Measurements from ENCODE around the gene TTC24.

The TTC24 gene

GRCh38 chr1:156579472-156579871 lies at the start of gene TTC24:
TSS of gene TTC24 (plus strand) at chr1:156579723. CDS start at chr1:156581365, 1,642 bp downstream.
- CTCF ChIA-PET, result interaction anchor here (0.6 to 2.0 kb wide), 3 partner anchors 32 to 110 kb away, joined by 5 read pairs; no protein-coding TSS in a partner anchor
- TF ChIP-seq SUZ12 (IDR thresholded peaks at IDR 0.05) (no peak), FOXA1 (IDR thresholded peaks at IDR 0.05) (no peak), ELF4 (IDR thresholded peaks at IDR 0.05) (no peak), BHLHE40 (IDR thresholded peaks at IDR 0.05; ENCODE audit: borderline replicate concordance) (no peak), SP1 (IDR thresholded peaks at IDR 0.05) (no peak), TARDBP (IDR thresholded peaks at IDR 0.05) (no peak), PKNOX1 (IDR thresholded peaks at IDR 0.05) (peak; percentile 93)
- no peak for DNase-seq (ENCODE audit: extremely low spot score)
- POLR2A ChIA-PET, result interaction anchor here (0.9 to 3.7 kb wide), 2 partner anchors 12 to 21 kb away, joined by 3 to 23 read pairs; partner anchors contain the start of gene NAXE

DNA sequence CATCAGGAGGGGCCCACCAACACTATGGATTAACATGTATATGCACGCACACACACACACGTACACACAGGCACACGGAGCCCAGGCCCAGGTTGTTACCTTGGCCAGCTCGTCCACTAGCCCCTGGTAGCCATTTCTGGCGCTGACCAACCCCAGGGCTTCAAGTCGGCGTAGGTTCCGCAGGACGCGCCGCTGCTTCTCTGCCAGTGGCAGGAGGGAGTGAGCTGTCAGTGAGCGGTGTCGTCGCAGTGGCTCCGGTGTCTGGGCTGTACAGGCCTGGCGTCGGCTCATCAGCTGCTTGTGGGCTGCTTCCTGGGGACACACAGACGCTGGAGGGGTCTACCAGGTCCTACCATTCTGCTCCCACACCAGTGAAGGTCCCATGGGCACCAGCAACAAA lies 49.5 kb upstream of the TTC24 start:
- no peak for DNase-seq (ENCODE audit: extremely low spot score)
- TF ChIP-seq HDGF (IDR thresholded peaks at IDR 0.05; ENCODE audit: borderline replicate concordance) (no peak), TARDBP (IDR thresholded peaks at IDR 0.05) (no peak), ZNF384 (IDR thresholded peaks at IDR 0.05) (no peak), FOXK2 (IDR thresholded peaks at IDR 0.05) (no peak)
- ChIA-PET POLR2A (no interaction called here), CTCF (no interaction called here)

GRCh38 chr1:156532374-156532773 lies 47.1 kb upstream of the TTC24 start:
- DNase-seq (ENCODE audit: extremely low spot score), result no peak
- ChIA-PET CTCF (interaction anchor here (0.6 to 1.3 kb wide), 2 partner anchors 75 to 123 kb away, joined by 4 read pairs; no protein-coding TSS in a partner anchor), POLR2A (no interaction called here)
- TF ChIP-seq HDGF (IDR thresholded peaks at IDR 0.05; ENCODE audit: borderline replicate concordance), result no peak
- TF ChIP-seq ZNF384 (IDR thresholded peaks at IDR 0.05), result no peak
- no peak for TF ChIP-seq CTBP1 (IDR thresholded peaks at IDR 0.05; ENCODE audit: borderline replicate concordance)

DNA sequence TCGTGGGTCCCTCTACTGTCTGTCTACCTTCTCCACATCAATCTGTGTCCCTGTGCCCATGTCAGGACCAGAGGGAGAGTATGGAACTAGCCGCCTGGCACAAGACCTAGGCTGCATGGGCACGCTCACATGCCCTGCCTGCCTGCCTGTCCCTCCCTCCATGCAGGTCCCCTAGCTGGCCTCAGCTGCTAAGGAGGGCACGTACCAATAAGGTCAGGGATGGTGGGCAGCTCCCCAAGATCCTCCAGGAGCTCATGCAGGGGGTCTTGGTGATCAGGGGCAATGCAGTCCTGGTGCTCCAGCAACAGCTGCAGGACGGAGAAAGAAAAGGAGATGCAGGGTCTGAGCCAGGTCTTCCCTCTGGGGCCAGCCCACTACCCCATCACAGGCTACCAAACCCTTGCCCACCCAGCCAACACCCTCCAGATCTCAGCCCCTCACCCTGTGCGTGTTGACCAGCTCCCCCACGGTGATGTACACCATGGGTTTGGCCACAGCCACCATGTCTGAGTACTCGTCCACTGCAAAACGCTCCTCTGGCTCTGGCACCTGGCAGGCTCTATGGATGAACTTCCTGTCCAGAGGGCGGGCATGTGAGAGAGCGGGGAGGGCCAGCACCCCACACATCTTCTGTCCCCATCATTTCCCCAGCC lies 45.8 kb upstream of the TTC24 start:
- ChIA-PET POLR2A (no interaction called here), CTCF (no interaction called here)
- TF ChIP-seq FOXA1 (IDR thresholded peaks at IDR 0.05) (no peak), LEF1 (IDR thresholded peaks at IDR 0.05; ENCODE audit: borderline replicate concordance) (no peak), BHLHE40 (IDR thresholded peaks at IDR 0.05; ENCODE audit: borderline replicate concordance) (no peak)
- no peak for DNase-seq (ENCODE audit: extremely low spot score)

DNA sequence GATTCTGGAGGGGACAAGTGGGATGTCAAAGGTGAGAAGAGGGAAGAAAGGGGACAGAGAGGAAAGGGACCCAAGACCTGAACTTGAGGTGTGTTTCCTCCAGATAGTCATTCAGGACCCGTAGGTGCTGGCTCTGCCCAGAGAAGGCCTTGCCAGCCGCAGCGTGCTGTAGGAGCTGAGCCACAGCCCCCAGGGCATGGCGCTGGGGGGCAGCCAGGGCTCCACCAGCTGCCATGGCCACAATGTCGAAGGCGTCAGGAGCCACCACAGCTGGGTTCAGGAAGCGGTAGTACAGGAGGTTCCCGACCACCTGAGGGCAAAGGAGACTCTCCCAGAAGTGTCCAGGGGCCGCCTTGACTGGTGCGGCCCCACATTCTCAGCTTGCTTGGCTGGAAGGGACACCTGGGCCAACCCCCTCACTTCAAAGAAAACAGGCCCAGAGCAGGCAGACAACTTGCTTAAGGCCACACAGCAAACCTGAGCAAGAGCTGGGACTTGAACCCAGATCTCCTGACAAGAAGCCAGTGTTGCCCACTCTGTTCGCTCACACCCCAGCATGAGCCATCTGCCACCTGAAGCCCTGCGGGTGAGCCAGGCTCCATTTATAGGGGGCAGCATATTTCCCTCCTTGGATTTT lies 45.0 kb upstream of the TTC24 start:
- TF ChIP-seq LEF1 (IDR thresholded peaks at IDR 0.05; ENCODE audit: borderline replicate concordance), result no peak
- TF ChIP-seq FOXA1 (IDR thresholded peaks at IDR 0.05), result no peak
- no peak for TF ChIP-seq CTBP1 (IDR thresholded peaks at IDR 0.05; ENCODE audit: borderline replicate concordance)
- TF ChIP-seq L3MBTL2 (conservative IDR thresholded peaks at IDR 0.05), result no peak
- no peak for TF ChIP-seq PKNOX1 (IDR thresholded peaks at IDR 0.05)
- TF ChIP-seq FOXM1 (IDR thresholded peaks at IDR 0.05; ENCODE audit: borderline replicate concordance), result no peak
- no peak for TF ChIP-seq NFRKB (IDR thresholded peaks at IDR 0.05)
- ChIA-PET CTCF (interaction anchor here (0.7 kb wide), 1 partner anchor 80 kb away, joined by 3 read pairs; no protein-coding TSS in a partner anchor), POLR2A (no interaction called here)
- DNase-seq (ENCODE audit: extremely low spot score), result no peak

GRCh38 chr1:156537027-156537426 lies 42.5 kb upstream of the TTC24 start:
- ChIA-PET CTCF (no interaction called here), POLR2A (no interaction called here)
- TF ChIP-seq HDGF (IDR thresholded peaks at IDR 0.05; ENCODE audit: borderline replicate concordance) (no peak), BHLHE40 (IDR thresholded peaks at IDR 0.05; ENCODE audit: borderline replicate concordance) (no peak), FOXA1 (IDR thresholded peaks at IDR 0.05) (no peak)
- no peak for DNase-seq (ENCODE audit: extremely low spot score)

DNA sequence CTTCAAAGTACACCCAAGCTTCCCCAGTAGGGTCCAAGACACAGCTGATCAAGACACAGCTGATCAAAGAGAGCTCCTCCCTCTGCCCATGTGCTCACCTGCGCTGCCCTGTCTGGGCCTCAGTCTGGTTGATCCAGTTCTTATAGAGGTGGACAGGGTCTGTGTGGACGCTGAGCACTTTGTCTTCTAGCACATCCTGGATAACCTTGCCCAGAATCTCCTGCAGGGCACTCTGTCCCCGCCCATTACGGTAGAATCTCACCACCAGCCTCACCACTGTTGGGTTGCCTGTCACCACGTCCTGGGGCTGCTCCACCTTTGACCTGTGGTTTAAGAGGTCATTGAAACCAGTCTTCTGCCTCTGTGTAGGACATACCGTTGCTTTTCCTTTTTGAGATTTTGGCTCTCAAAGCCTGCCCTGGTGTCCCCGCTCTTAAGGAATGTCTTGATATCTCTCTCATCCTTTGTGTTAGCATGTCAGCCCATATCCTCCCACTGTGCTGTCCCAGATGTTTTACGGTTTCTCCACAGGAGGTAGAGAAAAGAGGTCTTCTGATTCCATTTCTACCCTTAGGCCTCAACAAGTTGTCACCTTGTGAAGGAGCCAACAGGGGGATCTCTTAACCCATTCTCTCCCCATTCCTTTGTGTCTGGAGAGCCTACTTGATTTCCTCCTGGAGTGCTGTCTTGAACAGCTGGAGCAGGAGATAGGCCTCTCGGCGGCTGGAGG lies 40.6 kb upstream of the TTC24 start:
- ChIA-PET CTCF (no interaction called here), POLR2A (interaction anchor here (1.4 kb wide), 1 partner anchor 81 kb away, joined by 4 read pairs; no protein-coding TSS in a partner anchor)
- TF ChIP-seq ELF4 (IDR thresholded peaks at IDR 0.05) (no peak), SP1 (IDR thresholded peaks at IDR 0.05) (no peak)
- DNase-seq (ENCODE audit: extremely low spot score), result no peak

GRCh38 chr1:156539818-156540355 lies 39.6 kb upstream of the TTC24 start:
- CTCF ChIA-PET, result no interaction called here

More at GRCh38 chr1:156539818-156540355, 39.6 kb upstream of the TTC24 start:
- no peak for DNase-seq (ENCODE audit: extremely low spot score)
- POLR2A ChIA-PET, result interaction anchor here (1.4 kb wide), 1 partner anchor 82 kb away, joined by 4 read pairs; no protein-coding TSS in a partner anchor
- TF ChIP-seq SP1 (IDR thresholded peaks at IDR 0.05), result no peak
- TF ChIP-seq FOXM1 (IDR thresholded peaks at IDR 0.05; ENCODE audit: borderline replicate concordance), result no peak
- TF ChIP-seq PKNOX1 (IDR thresholded peaks at IDR 0.05), result no peak
- no peak for TF ChIP-seq BHLHE40 (IDR thresholded peaks at IDR 0.05; ENCODE audit: borderline replicate concordance)
- TF ChIP-seq ARNT (IDR thresholded peaks at IDR 0.05), result no peak
- TF ChIP-seq TARDBP (IDR thresholded peaks at IDR 0.05), result no peak
- TF ChIP-seq ELF4 (IDR thresholded peaks at IDR 0.05), result no peak
- TF ChIP-seq FOXA1 (IDR thresholded peaks at IDR 0.05), result no peak
- TF ChIP-seq L3MBTL2 (conservative IDR thresholded peaks at IDR 0.05), result no peak
- TF ChIP-seq SUZ12 (IDR thresholded peaks at IDR 0.05), result no peak
- no peak for TF ChIP-seq NFRKB (IDR thresholded peaks at IDR 0.05)
- no peak for TF ChIP-seq CTBP1 (IDR thresholded peaks at IDR 0.05; ENCODE audit: borderline replicate concordance)
- TF ChIP-seq ZNF384 (IDR thresholded peaks at IDR 0.05), result no peak
- no peak for TF ChIP-seq LEF1 (IDR thresholded peaks at IDR 0.05; ENCODE audit: borderline replicate concordance)
- TF ChIP-seq HDGF (IDR thresholded peaks at IDR 0.05; ENCODE audit: borderline replicate concordance), result no peak
- no peak for TF ChIP-seq FOXK2 (IDR thresholded peaks at IDR 0.05)

All from HEK293T (cell line).